MM.1S (cell line): ENCODE data around the gene IL17C.

ENCODE experiments used
- DNase-seq: peaks from one replicate; pipeline ENCODE4 v3.0.0-alpha.2; 2015
- H2AFZ ChIP-seq: fragments of 300-600 bp; sonication (generic); 2 replicates; pipeline ENCODE4 v1.6.0; 2016; ENCODE audit warnings: antibody characterized with exemption, low read length
- H3F3A ChIP-seq: fragments of 300-600 bp; sonication (generic); 2 replicates; pipeline ENCODE4 v1.6.1; 2016; ENCODE audit warnings: mild to moderate bottlenecking, antibody characterized with exemption, low read length, moderate library complexity, mixed read lengths; ENCODE audit not compliant: insufficient read depth
- H3K27ac ChIP-seq: fragments of 300-600 bp; sonication (generic); 2 replicates; pipeline ENCODE4 v1.5.1; 2016; ENCODE audit warnings: mild to moderate bottlenecking, low read length
- H3K27me3 ChIP-seq: fragments of 300-600 bp; sonication (generic); replicated peaks from 2 replicates; pipeline ENCODE4 v1.6.0; 2016; ENCODE audit warnings: low read length; ENCODE audit not compliant: insufficient read depth
- H3K36me3 ChIP-seq: fragments of 300-600 bp; sonication (generic); replicated peaks from 2 replicates; pipeline ENCODE4 v1.6.1; 2016; ENCODE audit warnings: mild to moderate bottlenecking, low read length, mixed read lengths; ENCODE audit not compliant: insufficient read depth
- H3K4me1 ChIP-seq: fragments of 300-600 bp; sonication (generic); 2 replicates; pipeline ENCODE4 v1.6.1; 2016; ENCODE audit warnings: low read length, mixed read lengths
- H3K4me2 ChIP-seq: fragments of 300-600 bp; sonication (generic); 2 replicates; pipeline ENCODE4 v1.6.0; 2016; ENCODE audit warnings: low read depth, low read length
- H3K4me3 ChIP-seq: fragments of 300-600 bp; sonication (generic); 2 replicates; pipeline ENCODE4 v1.5.1; 2016; ENCODE audit warnings: low read length, mixed read lengths
- H3K79me2 ChIP-seq: fragments of 300-600 bp; sonication (generic); 2 replicates; pipeline ENCODE4 v1.6.1; 2016; ENCODE audit warnings: mixed run types, low read length, mixed read lengths
- H3K9ac ChIP-seq: fragments of 300-600 bp; sonication (generic); 2 replicates; pipeline ENCODE4 v1.6.1; 2016; ENCODE audit warnings: low read length, mixed read lengths
- H3K9me2 ChIP-seq: fragments of 300-600 bp; sonication (generic); replicated peaks from 2 replicates; pipeline ENCODE4 v1.6.1; 2016; ENCODE audit warnings: mild to moderate bottlenecking, low read length, mixed read lengths; ENCODE audit not compliant: insufficient read depth
- H3K9me3 ChIP-seq: fragments of 300-600 bp; sonication (generic); replicated peaks from 2 replicates; pipeline ENCODE4 v1.6.1; 2016; ENCODE audit warnings: mild to moderate bottlenecking, low read length, mixed read lengths; ENCODE audit not compliant: insufficient read depth
- H4K20me1 ChIP-seq: fragments of 300-600 bp; sonication (generic); 2 replicates; pipeline ENCODE4 v1.6.1; 2016; ENCODE audit warnings: mild to moderate bottlenecking, low read length, moderate library complexity, mixed read lengths; ENCODE audit not compliant: insufficient read depth
- CTCF ChIP-seq: fragments of 300-600 bp; sonication (generic); IDR thresholded peaks from 2 replicates; pipeline ENCODE4 v1.5.1; 2016; ENCODE audit warnings: antibody characterized with exemption, low read length, mixed read lengths
- EZH2 ChIP-seq: fragments of 300-600 bp; sonication (generic); optimal IDR thresholded peaks from 2 replicates; pipeline ENCODE3; 2017; ENCODE audit warnings: low read depth, mild to moderate bottlenecking, antibody characterized with exemption, low read length, mixed read lengths
- EZH2phosphoT487 ChIP-seq: fragments of 300-600 bp; sonication (generic); IDR thresholded peaks from 2 replicates; pipeline ENCODE4 v1.6.1; 2018; ENCODE audit warnings: antibody characterized with exemption, low read length

The IL17C gene

GRCh38 chr16:88653101-88653500, 14.7 kb downstream of the IL17C start:
- Histone ChIP-seq H3K4me2 (no peak overlapping the region), H3K9ac (no peak overlapping the region), H4K20me1 (no peaks in the 10 kb centered on the region), H3F3A (no peaks in the 10 kb centered on the region), H3K79me2 (peaks cover 21% of the 10 kb centered on the region), H3K27me3 (no peaks in the 10 kb centered on the region), H2AFZ (no peak overlapping the region), H3K9me2 (no peaks in the 10 kb centered on the region), H3K4me3 (no peak overlapping the region), H3K9me3 (no peaks in the 10 kb centered on the region), H3K4me1 (peaks cover 11% of the 10 kb centered on the region; the same call in 1 of the 2 replicates), H3K27ac (no peak overlapping the region), H3K36me3 (no peaks in the 10 kb centered on the region)
- no peak for DNase-seq
- TF ChIP-seq EZH2phosphoT487 (no peak), CTCF (no peak), EZH2 (no peak)

- Histone ChIP-seq H3K4me2 (no peak overlapping the region), H3K4me3 (no peak overlapping the region), H4K20me1 (no peaks in the 10 kb centered on the region), H3K27me3 (no peaks in the 10 kb centered on the region), H3K36me3 (no peaks in the 10 kb centered on the region), H3K79me2 (peaks cover 18% of the 10 kb centered on the region), H3K9ac (no peak overlapping the region), H3K4me1 (peaks cover 11% of the 10 kb centered on the region; the same call in 1 of the 2 replicates), H2AFZ (no peak overlapping the region), H3K9me3 (no peaks in the 10 kb centered on the region), H3K9me2 (no peaks in the 10 kb centered on the region), H3K27ac (no peak overlapping the region), H3F3A (no peaks in the 10 kb centered on the region)
- TF ChIP-seq CTCF (no peak), EZH2 (no peak)
- DNase-seq, result no peak
These were observed 15.4 kb downstream of the IL17C start for GRCh38 chr16:88653596-88654362.

GRCh38 chr16:88654363-88655052, 16.1 kb downstream of the IL17C start:
- H3F3A ChIP-seq, result no peaks in the 10 kb centered on the region
- peaks cover 13% of the 10 kb centered on the region for H3K79me2 ChIP-seq
- no peak overlapping the region for H3K9ac ChIP-seq
- H4K20me1 ChIP-seq, result no peaks in the 10 kb centered on the region
- H3K4me1 ChIP-seq, result peaks cover 7% of the 10 kb centered on the region; the same call in 1 of the 2 replicates
- no peaks in the 10 kb centered on the region for H3K36me3 ChIP-seq
- no peaks in the 10 kb centered on the region for H3K9me2 ChIP-seq
- no peaks in the 10 kb centered on the region for H3K9me3 ChIP-seq
- H3K27ac ChIP-seq, result no peak overlapping the region
- TF ChIP-seq CTCF, result no peak
- no peak for TF ChIP-seq EZH2phosphoT487
- no peak for TF ChIP-seq EZH2
- no peak overlapping the region for H2AFZ ChIP-seq
- no peaks in the 10 kb centered on the region for H3K27me3 ChIP-seq
- no peak overlapping the region for H3K4me3 ChIP-seq
- no peak overlapping the region for H3K4me2 ChIP-seq
- DNase-seq, result no peak
